Heart right ventricle (tissue), 16 donors: Measurements from ENCODE around the gene PACSIN2. TPM values are rescaled to one million over a fixed set of nuclear protein-coding genes. Genes with fewer than 3 reads are reported as not detected.

Experiments
- ATAC-seq, 8 donors: fragments of 200-7000 bp; cut with Tn5 transposase; one replicate each; pipeline ENCODE4 v1.9.1; 2020; ENCODE audit warnings: mild to moderate bottlenecking in 8 of 8, moderate library complexity in 8 of 8, moderate number of reproducible peaks in 1 of 8
- DNase-seq, 2 donors: peaks; one replicate each; pipeline ENCODE4 v3.0.0-alpha.2; 2020
- H3K27ac ChIP-seq, 10 donors: fragments of 200-600 bp; sonication (generic) in 2 of 10; one replicate each; pipeline versions ENCODE4 v1.5.0 to v1.8.0; 2020 to 2022; ENCODE audit warnings: mild to moderate bottlenecking in 3 of 10
- H3K27me3 ChIP-seq, 7 donors: fragments of 200-600 bp; one replicate each; pipeline ENCODE4 v1.8.0; 2021 to 2022; ENCODE audit warnings: mild to moderate bottlenecking in 2 of 7
- H3K36me3 ChIP-seq, 9 donors: fragments of 200-600 bp; sonication (generic) in 1 of 9; one replicate each; pipeline versions ENCODE4 v1.5.0 to v1.8.0; 2020 to 2022; ENCODE audit warnings: mild to moderate bottlenecking in 2 of 9
- H3K4me1 ChIP-seq, 9 donors: fragments of 200-600 bp; sonication (generic) in 1 of 9; one replicate each; pipeline versions ENCODE4 v1.5.0 to v1.8.0; 2020 to 2022; ENCODE audit warnings: mild to moderate bottlenecking in 4 of 9
- H3K4me3 ChIP-seq, 10 donors: fragments of 200-600 bp; sonication (generic) in 2 of 10; one replicate each; pipeline versions ENCODE4 v1.5.0 to v1.8.0; 2020 to 2022; ENCODE audit warnings: mild to moderate bottlenecking in 7 of 10, moderate library complexity in 2 of 10
- H3K9me3 ChIP-seq, 11 donors: fragments of 200-600 bp in 10 of 11; sonication (generic) in 2 of 11; one replicate each; pipeline versions ENCODE4 v1.5.0 to v1.8.0; 2013 to 2022; ENCODE audit warnings: mild to moderate bottlenecking in 2 of 11, control low read depth in 1 of 11, moderate library complexity in 1 of 11
- WGBS, 2 donors: extraction: QIAGEN DNeasy Blood & Tissue Kit; methylation state at CpG; one replicate each; pipeline ENCODE4 v1.1.7; 2013; ENCODE audit warnings: inconsistent platforms in 1 of 2; 5-methylcytosine and 5-hydroxymethylcytosine counted together
- intact Hi-C, 10 donors: fragments of 100-400 bp; cut with DNase I; formaldehyde crosslinking; loops; one replicate each; pipeline versions ENCODE4 v1.11.1 to v1.14.2; 2022
- polyA plus RNA-seq, 2 donors: library from polyadenylated mRNA; stranded (reverse); fragments of 200-250 nt; gene quantifications; one replicate each; pipeline ENCODE4 v1.2.3, GENCODE V29; 2013
- total RNA-seq, 10 donors: library from RNA; stranded (reverse); fragmentation: NEBNext Ultra II Directional in 3 of 10; extraction: Animal tissue kit (Norgen Biotek cat#: 25700) in 3 of 10; gene quantifications; one replicate each; pipeline versions ENCODE4 v1.2.1 to v1.2.4, GENCODE V29; 2021 to 2023
- TF ChIP-seq, protein P1 (sequence below), 9 donors: fragments of 200-600 bp; sonication (generic) in 2 of 9; IDR thresholded peaks; one replicate each; pipeline versions ENCODE4 v1.5.0 to v1.8.0; 2021 to 2022; ENCODE audit warnings: antibody characterized with exemption in 9 of 9, mild to moderate bottlenecking in 5 of 9, moderate library complexity in 1 of 9
- donor health status: Arrhythmogenic right ventricular cardiomyopathy.
- donor health status: ischemic (EF 13 %, LVEDD 7.1; RV severe dilation, severe dysfunction).
- donor health status: healthy with polysubstance abuse.
- donor health status: DM: no; HTN: yes; CAD: no.
- donor health status: DM: no; HTN: no; CAD: no.
- donor health status: ischemic (EF 25% LVEDD 6.9; RV normal size, moderate dysfunction).
- donor health status: ischemic (EF 25% LVEDD 5.7; RV mildly dilated, moderate dysfunction).
- donor health status: healthy.
- donor health status: DM: yes; HTN: yes; CAD: no.
- donor health status: Ischemic cardiomyopathy.
- donor health status: ischemic (EF 35%, LVEDD 5.7; RV mildly dilated, moderate dysfunction).
- donor health status: nonischemic (EF 11% LVEDD 7.7; RV severe dilation, severe dysfunction).
- donor health status: DM: yes; HTN: yes; CAD: no.
- donor health status: PGD.
- donor health status: ischemic (EF 29% LVEDD 5.4; RV normal size, mild dysfunction).
- donor health status: nonischemic (EF 23%, LVEDD 6.1; RV moderate dilation, normal function).

Gene PACSIN2
- total and polyA plus RNA-seq, 12 donors: 24.3 to 69.7 (median 57.0) TPM

DNA sequence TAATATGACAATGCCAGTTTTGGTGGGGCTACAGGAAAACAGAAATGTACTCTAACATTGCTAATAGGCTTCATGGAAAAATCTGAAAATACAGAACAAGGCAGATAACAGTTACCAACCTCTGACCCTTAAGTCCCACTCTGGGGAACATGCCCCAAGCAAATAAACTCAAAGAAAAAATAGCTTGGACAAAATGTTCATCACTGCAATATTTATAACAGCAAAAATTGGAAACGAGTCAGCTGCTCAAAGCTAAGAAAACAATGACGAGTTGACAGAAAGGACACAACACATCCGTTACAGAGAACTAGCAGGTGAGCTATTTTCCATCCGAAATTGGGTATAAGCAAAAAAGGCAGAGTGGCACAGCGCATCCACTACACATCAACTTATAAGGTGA lies 70.5 kb downstream of the PACSIN2 start:
- no peaks in the 10 kb centered on the region for H3K9me3 ChIP-seq
- H3K4me1 ChIP-seq: peaks cover 44 to 100% (median 92%) of the 10 kb centered on the region in 9 donors
- DNase-seq (no peak), ATAC-seq (peak in 5 of 8 donors; percentile 1 to 44 (median 22))
- H3K36me3 ChIP-seq: peaks cover 0 to 13% (median 0%) of the 10 kb centered on the region in 9 donors
- peak overlapping the region; percentile 5 to 73 (median 61) for H3K27ac ChIP-seq
- intact Hi-C loops: no loop called here
- no peak overlapping the region for H3K4me3 ChIP-seq
- TF ChIP-seq, protein P1, sequence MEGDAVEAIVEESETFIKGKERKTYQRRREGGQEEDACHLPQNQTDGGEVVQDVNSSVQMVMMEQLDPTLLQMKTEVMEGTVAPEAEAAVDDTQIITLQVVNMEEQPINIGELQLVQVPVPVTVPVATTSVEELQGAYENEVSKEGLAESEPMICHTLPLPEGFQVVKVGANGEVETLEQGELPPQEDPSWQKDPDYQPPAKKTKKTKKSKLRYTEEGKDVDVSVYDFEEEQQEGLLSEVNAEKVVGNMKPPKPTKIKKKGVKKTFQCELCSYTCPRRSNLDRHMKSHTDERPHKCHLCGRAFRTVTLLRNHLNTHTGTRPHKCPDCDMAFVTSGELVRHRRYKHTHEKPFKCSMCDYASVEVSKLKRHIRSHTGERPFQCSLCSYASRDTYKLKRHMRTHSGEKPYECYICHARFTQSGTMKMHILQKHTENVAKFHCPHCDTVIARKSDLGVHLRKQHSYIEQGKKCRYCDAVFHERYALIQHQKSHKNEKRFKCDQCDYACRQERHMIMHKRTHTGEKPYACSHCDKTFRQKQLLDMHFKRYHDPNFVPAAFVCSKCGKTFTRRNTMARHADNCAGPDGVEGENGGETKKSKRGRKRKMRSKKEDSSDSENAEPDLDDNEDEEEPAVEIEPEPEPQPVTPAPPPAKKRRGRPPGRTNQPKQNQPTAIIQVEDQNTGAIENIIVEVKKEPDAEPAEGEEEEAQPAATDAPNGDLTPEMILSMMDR (IDR thresholded peaks at IDR 0.05): no peak
- no peaks in the 10 kb centered on the region for H3K27me3 ChIP-seq
- 43 to 46% methylated on average over 5 of the region's 5 CpGs for WGBS, 2 donors

DNA sequence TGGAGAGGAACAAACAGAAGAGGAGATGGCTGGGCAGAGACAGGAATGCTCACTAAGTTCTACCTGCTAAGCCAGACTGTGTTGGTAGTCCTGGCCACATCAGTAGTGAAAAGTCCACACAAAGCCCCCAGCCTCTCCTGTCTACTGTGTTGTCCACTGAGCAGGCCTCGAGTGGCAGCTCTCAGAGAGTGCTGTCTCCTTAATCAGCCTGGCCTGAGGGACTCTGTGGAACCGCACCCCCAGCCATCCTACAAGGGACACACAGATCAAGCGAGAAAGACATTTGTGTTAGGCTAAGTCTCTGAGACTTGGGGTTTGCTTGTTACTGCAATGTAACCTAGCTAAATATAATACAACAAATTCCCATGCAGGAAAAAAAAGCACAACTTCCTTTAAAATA lies 71.0 kb downstream of the PACSIN2 start:
- Histone ChIP-seq H3K9me3 (no peaks in the 10 kb centered on the region), H3K4me3 (no peak overlapping the region), H3K27ac (peak overlapping the region; percentile 5 to 78 (median 65)), H3K4me1 (peaks cover 48 to 100% (median 92%) of the 10 kb centered on the region in 9 donors), H3K36me3 (peaks cover 0 to 13% (median 0%) of the 10 kb centered on the region in 9 donors), H3K27me3 (no peaks in the 10 kb centered on the region)
- ATAC-seq: no peak
- intact Hi-C loops: no loop called here
- TF ChIP-seq, protein P1 (IDR thresholded peaks at IDR 0.05): no peak
- DNase-seq: no peak
- WGBS, 2 donors: 74 to 83% methylated on average over 3 of the region's 3 CpGs

DNA sequence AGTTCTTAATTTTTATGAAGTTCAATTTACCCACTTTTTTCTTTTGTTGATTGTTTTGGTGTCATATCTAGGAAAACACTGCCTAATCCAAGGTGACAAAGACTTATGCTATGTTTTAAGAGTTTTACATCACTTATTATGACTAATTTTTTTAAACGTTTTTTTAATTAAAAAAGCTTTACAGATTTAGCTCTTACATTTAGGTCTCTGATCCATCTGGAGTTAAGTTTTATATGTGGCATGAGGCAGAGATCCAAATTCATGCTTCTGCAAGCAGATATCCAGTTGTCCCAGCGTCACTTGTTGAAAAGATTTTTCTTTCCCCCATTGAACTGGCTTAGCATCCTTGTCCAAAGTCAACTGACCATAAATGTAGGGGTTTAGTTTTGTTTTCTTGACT lies 72.6 kb downstream of the PACSIN2 start:
- peaks cover 51 to 100% (median 92%) of the 10 kb centered on the region in 9 donors for H3K4me1 ChIP-seq
- no peak for ATAC-seq
- peak overlapping the region in 6 of 10 donors; percentile 6 to 85 (median 67) for H3K27ac ChIP-seq
- TF ChIP-seq, protein P1 (IDR thresholded peaks at IDR 0.05): no peak
- peaks cover 0 to 13% (median 0%) of the 10 kb centered on the region in 9 donors for H3K36me3 ChIP-seq
- no peak overlapping the region for H3K4me3 ChIP-seq
- 48 to 58% methylated on average over 2 of the region's 2 CpGs for WGBS, 2 donors
- no peaks in the 10 kb centered on the region for H3K9me3 ChIP-seq
- H3K27me3 ChIP-seq: no peaks in the 10 kb centered on the region
- intact Hi-C loops: no loop called here
- DNase-seq: no peak

DNA sequence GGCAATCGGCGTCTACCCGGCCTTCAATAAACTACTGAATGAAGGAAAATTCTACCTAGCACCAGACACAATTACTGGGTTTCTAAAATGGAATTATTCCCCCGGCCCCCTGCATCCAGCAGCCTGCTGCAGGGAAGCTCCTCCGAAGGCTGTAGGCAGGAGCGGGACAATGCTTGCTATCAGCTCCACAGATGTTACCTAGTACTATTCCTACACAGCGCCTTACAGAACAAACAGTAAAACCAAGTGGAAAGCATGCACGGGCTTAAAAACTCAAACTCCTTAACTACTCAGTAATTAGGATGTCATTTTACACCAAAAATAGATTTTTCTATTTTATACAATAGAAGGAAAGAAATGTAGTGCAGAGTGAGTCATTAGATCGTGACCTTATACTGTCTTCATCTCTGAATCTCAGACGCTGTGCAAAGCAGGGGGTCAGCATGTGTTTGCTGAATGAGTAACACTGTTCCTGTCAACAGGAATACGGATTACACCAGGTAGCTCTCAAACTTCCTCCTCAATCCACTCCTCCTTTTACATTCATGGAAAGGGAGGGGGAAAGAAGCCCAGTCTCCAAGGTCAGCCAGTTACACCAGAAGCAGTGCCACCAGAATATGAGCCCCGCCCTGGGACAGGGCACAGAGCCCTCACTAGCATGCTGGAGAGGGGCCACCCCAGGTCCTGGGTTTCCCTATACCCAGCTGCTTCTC lies 74.9 kb downstream of the PACSIN2 start:
- Histone ChIP-seq H3K27ac (peak overlapping the region; percentile 36 to 85 (median 70)), H3K9me3 (no peaks in the 10 kb centered on the region), H3K4me3 (no peak overlapping the region), H3K4me1 (peaks cover 37 to 100% (median 92%) of the 10 kb centered on the region in 9 donors), H3K36me3 (peaks cover 0 to 4% (median 0%) of the 10 kb centered on the region in 9 donors), H3K27me3 (no peaks in the 10 kb centered on the region)
- peak; percentile 12 to 73 (median 58) for ATAC-seq
- intact Hi-C loops: no loop called here
- WGBS, 2 donors: 45 to 46% methylated on average over 12 of the region's 12 CpGs
- TF ChIP-seq, protein P1 (IDR thresholded peaks at IDR 0.05): no peak
- no peak for DNase-seq
